ENCODE measurements around the gene BIRC6. TPM values are rescaled to one million over a fixed set of nuclear protein-coding genes. Genes with fewer than 3 reads are reported as not detected.
"Not testable (repeated sequence)": the region's sequence is repeated elsewhere in the genome, so short reads cannot be mapped to it uniquely, and the experiment has no call there.

BIRC6 gene
- total RNA-seq, 1 experiment from 2014 or later, result 96.7 TPM

- DNase-seq, result no peak
- CTCF ChIA-PET, result no interaction called here
- H3K4me1 Mint-ChIP-seq (ENCODE audit: low read depth, unreplicated experiment), result peaks cover 18% of the 10 kb centered on the region
- no peak overlapping the region for H3K27ac Mint-ChIP-seq (ENCODE audit: unreplicated experiment)
- no peak overlapping the region for H3K4me3 Mint-ChIP-seq (ENCODE audit: unreplicated experiment)
- POLR2A ChIA-PET, result no interaction called here
- Histone ChIP-seq H3K9me3 (no peaks in the 10 kb centered on the region; the same call in 1 of the 2 replicates), H3K27me3 (replicated peaks; ENCODE audit: control insufficient read depth, insufficient read depth, low read length) (no peaks in the 10 kb centered on the region), H3K4me1 (no peaks in the 10 kb centered on the region), H3K36me3 (ENCODE audit: control insufficient read depth, insufficient read depth, low read length) (no peaks in the 10 kb centered on the region), H3K4me3 (ENCODE audit: low read depth, low read length) (no peak overlapping the region)
- no peak for TF ChIP-seq CTCF (IDR thresholded peaks at IDR 0.05; ENCODE audit: insufficient read depth in 1 of 2, low read depth in 1 of 2, low read length in 1 of 2, severe bottlenecking in 1 of 2, unreplicated experiment in 1 of 2)
- BruUV-seq (replicated peaks), result no TSS peak
- intact Hi-C loops (cut with micrococcal nuclease; ENCODE audit: unreplicated experiment), result no loop called here
- H3K36me3 Mint-ChIP-seq (ENCODE audit: insufficient read depth, unreplicated experiment), result peaks cover 23% of the 10 kb centered on the region
- H3K9me3 Mint-ChIP-seq (ENCODE audit: unreplicated experiment), result no peaks in the 10 kb centered on the region
- H3K27me3 Mint-ChIP-seq (ENCODE audit: insufficient read depth, unreplicated experiment), result no peaks in the 10 kb centered on the region
Measured at GRCh38 chr2:32366595-32366994, 9.8 kb downstream of the BIRC6 start.

GRCh38 chr2:32369222-32369621, 12.4 kb downstream of the BIRC6 start:
- ChIA-PET POLR2A (no interaction called here), CTCF (no interaction called here)
- no TSS peak for BruUV-seq (replicated peaks)
- no peak for TF ChIP-seq CTCF (IDR thresholded peaks at IDR 0.05; ENCODE audit: insufficient read depth in 1 of 2, low read depth in 1 of 2, low read length in 1 of 2, severe bottlenecking in 1 of 2, unreplicated experiment in 1 of 2)
- H3K36me3 Mint-ChIP-seq (ENCODE audit: insufficient read depth, unreplicated experiment), result peaks cover 27% of the 10 kb centered on the region
- 0 out of 2 replicates have a peak, but pooled peaks cover 7% of the 10 kb centered on the region for H3K4me1 ChIP-seq
- no peak overlapping the region for H3K27ac Mint-ChIP-seq (ENCODE audit: unreplicated experiment)
- H3K27me3 ChIP-seq (replicated peaks; ENCODE audit: control insufficient read depth, insufficient read depth, low read length), result no peaks in the 10 kb centered on the region
- no peak overlapping the region for H3K4me3 ChIP-seq (ENCODE audit: low read depth, low read length)
- H3K27me3 Mint-ChIP-seq (ENCODE audit: insufficient read depth, unreplicated experiment), result no peaks in the 10 kb centered on the region
- no peaks in the 10 kb centered on the region for H3K36me3 ChIP-seq (ENCODE audit: control insufficient read depth, insufficient read depth, low read length)
- no peaks in the 10 kb centered on the region; the same call in 1 of the 2 replicates for H3K9me3 ChIP-seq
- H3K4me1 Mint-ChIP-seq (ENCODE audit: low read depth, unreplicated experiment), result peaks cover 14% of the 10 kb centered on the region
- no peaks in the 10 kb centered on the region for H3K9me3 Mint-ChIP-seq (ENCODE audit: unreplicated experiment)
- H3K4me3 Mint-ChIP-seq (ENCODE audit: unreplicated experiment), result no peak overlapping the region
- DNase-seq, result no peak
- intact Hi-C loops (cut with micrococcal nuclease; ENCODE audit: unreplicated experiment), result no loop called here

DNA sequence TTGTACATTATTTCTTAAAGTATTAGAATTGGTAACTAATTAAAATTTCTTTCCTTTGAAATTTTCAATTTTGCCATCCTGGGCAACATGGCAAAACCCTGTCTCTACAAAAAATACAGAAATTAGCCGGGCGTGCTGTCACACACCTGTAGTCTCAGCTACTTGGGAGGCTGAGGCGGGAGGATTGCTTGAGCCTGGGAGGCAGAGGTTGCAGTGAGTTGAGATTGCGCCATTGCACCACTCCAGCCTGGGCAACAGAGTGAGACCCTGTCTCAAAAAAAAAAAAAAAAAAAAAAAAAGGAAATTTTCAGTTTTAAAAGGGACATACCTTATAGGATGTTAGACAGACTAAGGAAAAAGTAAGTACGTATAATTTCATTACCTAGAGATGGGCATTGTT, 14.1 kb downstream of the BIRC6 start:
- Mint-ChIP-seq H3K36me3 (ENCODE audit: insufficient read depth, unreplicated experiment) (peaks cover 25% of the 10 kb centered on the region), H3K4me1 (ENCODE audit: low read depth, unreplicated experiment) (peaks cover 14% of the 10 kb centered on the region)
- BruUV-seq (replicated peaks); H3K9me3 ChIP-seq; intact Hi-C loops (cut with micrococcal nuclease; ENCODE audit: unreplicated experiment); DNase-seq; H3K27me3 Mint-ChIP-seq (ENCODE audit: insufficient read depth, unreplicated experiment); H3K27me3 ChIP-seq (replicated peaks; ENCODE audit: control insufficient read depth, insufficient read depth, low read length); H3K4me3 Mint-ChIP-seq (ENCODE audit: unreplicated experiment); CTCF ChIA-PET; H3K4me1 ChIP-seq; H3K36me3 ChIP-seq (ENCODE audit: control insufficient read depth, insufficient read depth, low read length); H3K4me3 ChIP-seq (ENCODE audit: low read depth, low read length); H3K27ac Mint-ChIP-seq (ENCODE audit: unreplicated experiment); POLR2A ChIA-PET; H3K9me3 Mint-ChIP-seq (ENCODE audit: unreplicated experiment): not testable (repeated sequence)

All from Caco-2 (cell line).